OCI-LY1 (cell line): Measurements from ENCODE around the gene TATDN2.

Experiments used
- CTCF ChIP-seq: fragments of 200-600 bp; sonication (generic), shearing (Covaris generic); IDR thresholded peaks from 2 replicates; pipeline ENCODE4 v1.5.1; 2017; ENCODE audit warnings: mild to moderate bottlenecking, antibody characterized with exemption, low read length, moderate library complexity, mixed read lengths
- EZH2 ChIP-seq: fragments of 200-600 bp; sonication (generic), shearing (Covaris generic); IDR thresholded peaks from 2 replicates; pipeline ENCODE4 v1.8.0; 2017; ENCODE audit warnings: borderline replicate concordance, mixed run types, mild to moderate bottlenecking, antibody characterized with exemption, low read length, moderate library complexity, mixed read lengths

GRCh38 chr3:10299679-10300078 lies 51.4 kb downstream of the TATDN2 start:
- TF ChIP-seq CTCF (no peak), EZH2 (no peak)
